Measurements from ENCODE around the gene TRAPPC14.
A peak's percentile ranks its signal among the peaks of the same experiment; 100 is the strongest.
"Not testable (repeated sequence)": the region's sequence is repeated elsewhere in the genome, so short reads cannot be mapped to it uniquely, and the experiment has no call there.

Gene TRAPPC14, protein sequence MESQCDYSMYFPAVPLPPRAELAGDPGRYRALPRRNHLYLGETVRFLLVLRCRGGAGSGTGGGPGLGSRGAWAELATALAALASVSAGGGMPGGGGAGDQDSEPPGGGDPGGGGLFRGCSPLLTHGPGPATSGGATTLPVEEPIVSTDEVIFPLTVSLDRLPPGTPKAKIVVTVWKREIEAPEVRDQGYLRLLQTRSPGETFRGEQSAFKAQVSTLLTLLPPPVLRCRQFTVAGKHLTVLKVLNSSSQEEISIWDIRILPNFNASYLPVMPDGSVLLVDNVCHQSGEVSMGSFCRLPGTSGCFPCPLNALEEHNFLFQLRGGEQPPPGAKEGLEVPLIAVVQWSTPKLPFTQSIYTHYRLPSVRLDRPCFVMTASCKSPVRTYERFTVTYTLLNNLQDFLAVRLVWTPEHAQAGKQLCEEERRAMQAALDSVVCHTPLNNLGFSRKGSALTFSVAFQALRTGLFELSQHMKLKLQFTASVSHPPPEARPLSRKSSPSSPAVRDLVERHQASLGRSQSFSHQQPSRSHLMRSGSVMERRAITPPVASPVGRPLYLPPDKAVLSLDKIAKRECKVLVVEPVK

DNA sequence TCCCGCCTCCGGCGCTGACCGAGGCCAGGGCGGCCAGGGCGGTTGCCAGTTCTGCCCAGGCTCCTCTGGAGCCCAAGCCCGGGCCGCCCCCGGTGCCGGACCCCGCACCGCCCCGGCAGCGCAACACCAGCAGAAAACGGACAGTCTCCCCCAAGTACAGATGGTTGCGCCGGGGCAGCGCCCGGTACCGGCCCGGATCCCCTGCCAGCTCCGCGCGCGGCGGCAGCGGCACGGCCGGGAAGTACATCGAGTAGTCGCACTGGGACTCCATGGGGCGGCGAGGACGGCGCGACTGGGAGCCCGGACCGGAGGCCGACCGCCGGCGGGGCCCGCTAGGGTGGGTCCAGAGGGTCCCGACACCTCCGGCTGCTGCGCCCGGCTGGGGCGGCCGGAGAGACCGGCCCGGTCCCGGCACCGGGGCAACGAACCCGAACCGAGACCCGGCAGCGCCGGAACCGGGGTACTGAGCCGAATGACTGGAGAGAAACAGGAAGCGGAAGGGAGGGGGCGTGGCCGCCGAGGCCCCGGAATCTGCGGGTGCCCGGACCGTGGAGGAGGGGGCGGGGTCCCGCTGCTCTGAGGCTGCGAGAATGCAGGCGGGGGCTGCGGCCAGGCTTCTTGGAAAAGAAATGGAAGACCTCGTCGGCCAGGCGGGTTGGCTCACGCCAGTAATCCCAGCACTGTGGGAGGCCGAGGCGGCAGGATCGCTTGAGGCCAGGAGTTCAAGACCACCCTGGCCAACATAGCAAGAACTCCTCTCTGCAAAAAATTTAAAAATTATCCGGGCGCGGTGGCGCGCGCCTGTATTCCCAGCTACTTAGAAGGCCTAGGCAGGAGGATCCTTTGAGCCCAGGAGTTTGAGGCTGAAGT, at the start of gene TRAPPC14:
TRAPPC14 (minus strand) TSS at position 495 of the 870 bp plus-strand sequence; CDS start at position 271, 224 bp downstream.
- DNase-seq, result peak; percentile 77 to 91 (median 85)

DNA sequence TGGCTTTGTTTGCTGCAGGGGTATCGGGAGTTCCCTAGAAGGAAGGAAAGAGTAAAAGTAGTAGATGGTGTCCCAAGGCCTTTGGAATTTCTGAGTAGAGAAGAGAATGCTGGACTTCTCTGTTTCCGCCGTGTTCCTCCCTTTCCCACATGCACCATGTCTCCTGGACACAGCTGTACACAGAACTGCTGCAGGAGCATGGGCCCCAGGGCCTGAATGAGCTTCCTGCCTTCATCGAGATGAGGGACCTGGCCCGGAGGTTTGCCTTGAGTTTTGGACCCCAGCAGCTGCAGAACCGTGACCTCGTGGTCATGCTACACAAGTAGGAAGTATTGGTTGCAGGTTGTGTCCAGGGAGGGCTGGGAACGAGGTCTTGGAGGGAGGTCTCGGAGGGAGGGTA, 45.9 kb upstream of the TRAPPC14 start:
- no peak for DNase-seq

DNA sequence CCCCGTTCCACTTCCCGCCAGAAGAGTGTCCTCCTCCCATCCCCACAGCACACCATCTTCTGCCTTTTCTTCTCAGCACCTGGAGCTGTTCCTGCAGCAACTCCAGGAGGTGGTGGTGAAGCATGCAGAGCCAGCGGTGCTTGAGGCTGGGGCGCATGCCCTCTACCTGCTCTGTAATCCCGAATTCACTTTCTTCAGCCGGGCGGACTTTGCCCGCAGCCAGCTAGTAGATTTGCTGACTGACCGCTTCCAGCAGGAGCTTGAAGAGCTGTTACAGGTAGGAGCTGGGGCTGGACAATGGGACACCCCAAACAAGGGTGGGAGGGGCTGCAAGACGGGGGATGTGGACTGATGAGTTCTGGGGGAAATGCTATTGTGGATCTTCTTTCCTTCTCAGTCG, 42.2 kb upstream of the TRAPPC14 start:
- no peak for DNase-seq

DNA sequence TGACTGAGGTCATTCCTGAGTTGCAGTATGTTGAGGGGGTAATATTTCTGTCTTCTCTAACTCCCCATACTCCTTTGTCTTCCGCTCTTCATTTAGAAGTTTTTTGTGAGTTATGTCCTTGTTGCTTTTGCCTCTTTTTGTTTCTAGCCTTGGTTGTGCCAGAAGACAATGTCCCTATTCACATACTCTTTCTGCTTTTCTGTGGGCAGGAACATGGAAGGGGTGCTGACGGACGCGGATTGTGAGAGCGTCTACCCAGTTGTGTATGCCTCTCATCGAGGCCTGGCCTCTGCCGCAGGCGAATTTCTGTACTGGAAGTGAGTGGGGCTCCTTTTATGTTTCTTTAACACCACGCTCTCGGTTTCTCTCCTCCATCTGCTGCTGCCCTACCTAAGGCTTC, 39.7 kb upstream of the TRAPPC14 start:
- DNase-seq, result no peak

DNA sequence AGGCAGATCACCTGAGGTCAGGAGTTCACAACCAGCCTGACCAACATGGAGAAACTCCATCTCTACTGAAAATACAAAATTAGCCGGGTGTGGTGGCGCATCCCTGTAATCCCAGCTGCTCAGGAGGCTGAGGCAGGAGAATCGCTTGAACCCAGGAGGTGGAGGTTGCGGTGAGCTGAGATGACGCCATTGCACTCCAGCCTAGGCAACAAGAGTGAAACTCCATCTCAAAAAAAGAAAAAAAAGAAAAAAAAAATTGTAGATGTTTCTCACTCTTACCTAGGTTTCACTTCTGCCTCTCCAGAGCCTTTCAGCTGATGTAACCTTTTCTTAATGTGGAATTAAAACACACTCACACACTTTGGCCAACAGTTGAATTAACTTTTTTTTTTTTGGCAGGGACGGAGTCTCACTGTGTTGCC, 37.4 kb upstream of the TRAPPC14 start:
- not testable (repeated sequence) for DNase-seq

DNA sequence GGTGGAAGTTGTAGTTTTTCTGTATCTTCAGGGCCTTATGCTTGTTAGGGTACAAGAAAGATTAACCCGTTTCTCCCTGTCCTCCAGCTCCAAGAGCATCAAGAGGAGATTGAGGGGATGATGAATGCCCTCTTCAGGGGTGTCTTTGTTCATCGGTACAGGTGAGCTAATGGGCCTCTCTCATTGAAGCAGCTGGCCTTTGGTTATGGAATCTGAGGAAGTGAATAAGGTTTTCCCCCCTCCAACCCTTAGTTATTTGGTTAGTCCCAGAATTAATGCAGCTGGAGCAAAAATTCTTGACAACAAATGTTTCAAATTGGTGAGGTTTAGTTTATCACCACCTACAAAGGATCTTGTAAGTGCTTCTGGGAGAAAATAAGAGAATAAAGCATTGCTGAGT, 36.7 kb upstream of the TRAPPC14 start:
- DNase-seq, result no peak

DNA sequence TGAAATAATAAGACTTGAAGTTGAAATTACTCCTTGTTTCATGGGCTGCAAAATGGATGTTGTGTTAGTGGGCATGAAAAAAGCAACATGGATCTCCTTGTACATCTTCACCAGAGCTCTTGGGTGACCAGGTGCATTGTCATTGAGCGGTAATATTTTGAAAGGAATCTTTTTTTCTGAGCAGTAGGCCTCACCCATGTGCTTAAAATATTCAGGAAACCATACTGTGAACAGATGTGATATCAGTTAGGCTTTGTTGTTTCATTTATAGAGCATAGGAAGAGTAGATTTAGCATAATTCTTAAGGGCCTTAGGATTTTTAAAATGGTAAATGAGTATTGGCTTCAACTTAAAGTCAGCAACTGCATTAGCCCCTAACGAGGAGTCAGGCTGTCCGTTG, 34.4 kb upstream of the TRAPPC14 start:
- no peak for DNase-seq

DNA sequence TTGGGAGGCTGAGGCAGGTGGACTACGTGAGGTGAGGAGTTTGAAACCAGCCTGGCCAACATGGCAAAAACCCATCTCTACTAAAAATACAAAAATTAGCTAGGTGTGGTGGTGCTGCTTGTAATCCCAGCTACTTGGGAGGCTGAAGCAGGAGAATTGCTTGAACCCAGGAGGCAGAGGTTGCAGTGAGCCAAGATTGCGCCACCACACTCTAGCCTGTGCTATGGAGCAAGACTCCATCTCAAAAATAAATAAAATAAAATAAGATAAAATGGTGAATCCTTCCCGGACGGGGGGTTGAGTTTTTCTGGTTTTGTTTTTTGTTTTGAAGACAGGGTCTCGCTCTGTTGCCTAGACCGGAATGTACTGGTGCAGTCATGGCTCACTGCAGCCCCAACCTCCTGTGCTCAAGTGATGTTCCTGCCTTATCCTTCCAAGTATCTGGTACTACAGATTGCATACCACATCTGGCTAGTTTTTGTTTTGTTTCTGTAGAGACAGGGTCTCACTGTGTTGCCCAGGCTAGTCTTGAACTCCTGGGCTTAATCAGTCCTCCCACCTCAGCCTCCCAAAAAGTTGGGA, 33.8 kb upstream of the TRAPPC14 start:
- DNase-seq, result not testable (repeated sequence)

DNA sequence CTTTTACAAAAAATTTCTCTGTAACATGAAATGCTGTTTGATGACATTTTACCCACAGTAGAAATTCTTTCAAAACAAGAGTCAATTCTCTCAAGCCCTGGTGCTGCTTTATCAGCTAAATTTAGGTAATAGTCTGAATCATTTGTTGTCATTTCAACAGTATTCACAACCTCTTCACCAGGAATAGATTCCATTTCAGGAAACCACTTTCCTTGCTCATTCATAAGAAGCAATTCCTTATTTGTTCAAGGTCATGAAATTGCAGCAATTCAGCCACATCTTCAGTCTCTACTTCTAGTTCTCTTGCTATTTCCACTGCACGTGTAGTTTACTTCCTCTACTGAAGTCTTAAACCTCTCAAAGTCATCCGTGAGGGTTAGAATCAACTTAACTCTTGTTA, 33.3 kb upstream of the TRAPPC14 start:
- no peak for DNase-seq

DNA sequence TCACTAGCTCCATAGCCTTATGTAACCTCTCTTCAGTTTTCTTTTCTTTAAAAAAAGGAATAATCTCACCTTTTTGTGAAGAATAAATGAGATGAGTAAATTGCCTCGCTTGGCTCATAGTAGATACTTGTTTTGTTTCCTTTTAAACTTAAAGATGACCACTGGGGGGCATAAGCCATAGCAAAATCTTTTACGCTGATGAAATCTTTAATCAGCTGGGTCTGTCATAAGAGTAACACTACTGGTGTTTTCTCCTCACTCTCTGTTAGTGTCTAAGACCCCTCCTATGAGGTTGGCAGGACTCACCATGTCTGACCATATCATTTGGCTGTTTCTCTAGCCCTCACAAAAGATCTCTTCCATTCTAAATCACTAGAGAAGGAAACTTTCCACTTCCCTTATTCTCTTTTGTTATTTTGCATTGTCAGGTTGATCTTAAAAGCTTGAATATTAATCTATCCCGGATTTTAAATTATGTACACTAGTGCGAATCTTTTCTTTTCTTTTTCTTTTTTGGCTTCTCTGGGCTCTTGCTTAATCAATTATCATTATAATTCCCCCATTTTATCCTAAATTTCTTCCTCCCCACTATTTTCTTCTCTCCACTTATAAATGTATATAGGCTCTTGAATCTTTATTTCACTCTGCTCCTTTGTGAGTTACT, 31.7 kb upstream of the TRAPPC14 start:
- DNase-seq, result no peak

DNA sequence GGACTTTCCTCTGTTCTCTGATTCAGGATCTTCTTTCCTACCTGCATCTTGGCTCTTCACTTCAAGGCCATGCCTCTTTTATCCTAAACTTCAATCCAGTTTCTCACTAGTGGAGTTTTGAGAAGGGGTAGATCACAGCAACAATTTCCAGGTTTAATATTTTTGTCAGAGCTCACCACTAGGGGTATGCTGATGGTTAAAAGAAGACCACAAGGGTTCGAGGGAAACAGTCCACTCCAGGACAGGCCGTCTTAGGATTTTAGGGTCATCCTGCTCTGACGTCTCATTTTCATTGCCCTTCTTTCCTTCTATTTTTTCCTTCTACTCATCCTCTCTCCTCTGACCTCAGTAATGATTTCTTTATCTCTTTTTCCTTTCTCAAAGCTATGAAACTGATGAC, 30.5 kb upstream of the TRAPPC14 start:
- DNase-seq, result no peak

DNA sequence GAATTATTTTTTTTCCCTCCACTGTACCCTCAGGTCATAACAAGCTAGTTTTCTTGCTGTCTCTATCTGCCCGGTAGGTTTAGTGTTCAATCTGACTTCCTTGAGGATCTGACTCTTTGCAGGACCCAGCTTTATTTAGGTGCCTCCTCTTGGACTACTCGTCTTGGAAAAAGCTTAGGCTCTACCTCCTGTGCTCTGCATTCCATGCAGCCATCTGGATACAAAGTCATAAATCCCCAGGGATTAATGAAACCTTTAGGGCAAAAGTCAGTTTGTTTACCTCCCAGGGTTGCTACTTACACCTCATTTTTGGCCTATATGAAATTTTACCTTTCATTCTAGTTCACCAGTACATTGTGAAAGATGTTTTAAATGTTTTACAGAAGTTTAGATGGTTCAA, 27.2 kb upstream of the TRAPPC14 start:
- DNase-seq, result no peak

DNA sequence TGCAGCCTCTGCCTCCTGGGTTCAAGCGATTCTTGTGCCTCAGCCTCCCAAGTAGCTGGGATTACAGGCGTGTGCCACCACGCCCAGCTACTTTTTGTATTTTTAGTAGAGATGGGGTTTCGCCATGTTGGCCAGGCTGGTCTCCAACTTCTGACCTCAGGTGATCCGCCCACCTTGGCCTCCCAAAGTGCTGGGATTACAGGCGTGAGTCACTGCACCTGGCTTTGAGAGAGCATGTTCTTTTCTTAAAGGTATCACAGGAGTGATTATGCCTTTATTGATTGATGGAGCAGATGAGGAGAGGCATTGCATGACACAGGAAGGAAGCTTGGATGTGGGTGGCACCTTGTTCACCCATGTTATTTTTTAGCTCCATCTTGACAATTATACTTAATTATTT, 24.6 kb upstream of the TRAPPC14 start:
- not testable (repeated sequence) for DNase-seq

DNA sequence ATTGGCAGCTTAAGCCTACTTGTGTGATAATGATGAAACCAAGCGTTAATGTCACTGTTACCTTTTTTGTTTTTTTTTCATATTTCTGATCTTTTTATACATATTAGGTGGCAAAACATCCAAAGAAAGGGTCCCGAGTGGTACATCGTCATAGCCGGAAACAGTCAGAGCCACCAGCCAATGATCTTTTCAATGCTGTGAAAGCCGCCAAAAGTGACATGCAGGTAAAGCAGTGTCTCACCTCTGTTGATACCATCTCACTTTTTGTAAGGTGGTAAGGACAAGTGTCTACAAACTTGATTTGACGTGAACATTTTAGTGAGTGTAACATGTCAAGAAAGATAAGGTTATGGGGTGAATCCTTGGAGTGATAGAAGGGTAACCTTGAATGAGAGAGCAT, 24.1 kb upstream of the TRAPPC14 start:
- DNase-seq, result not testable (repeated sequence)

DNA sequence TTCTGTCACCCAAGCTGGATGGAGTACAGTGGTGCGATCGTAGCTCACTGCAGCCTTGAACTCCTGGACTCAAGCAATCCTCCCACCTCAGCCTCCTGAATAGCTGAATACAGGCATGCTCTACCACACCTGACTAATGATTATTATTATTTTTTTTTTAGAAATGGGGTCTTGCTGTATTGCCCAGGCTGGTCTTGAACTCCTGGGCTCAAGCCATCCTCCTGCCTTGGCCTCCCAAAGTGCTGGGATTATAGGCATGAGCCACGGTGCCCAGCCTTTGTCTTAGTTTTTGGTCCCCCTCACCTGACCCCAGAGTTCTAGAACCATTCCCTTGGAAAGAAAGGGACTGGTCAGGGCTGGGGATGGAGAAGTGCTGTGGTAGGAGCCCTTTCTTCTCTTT, 21.6 kb upstream of the TRAPPC14 start:
- DNase-seq, result not testable (repeated sequence)

DNA sequence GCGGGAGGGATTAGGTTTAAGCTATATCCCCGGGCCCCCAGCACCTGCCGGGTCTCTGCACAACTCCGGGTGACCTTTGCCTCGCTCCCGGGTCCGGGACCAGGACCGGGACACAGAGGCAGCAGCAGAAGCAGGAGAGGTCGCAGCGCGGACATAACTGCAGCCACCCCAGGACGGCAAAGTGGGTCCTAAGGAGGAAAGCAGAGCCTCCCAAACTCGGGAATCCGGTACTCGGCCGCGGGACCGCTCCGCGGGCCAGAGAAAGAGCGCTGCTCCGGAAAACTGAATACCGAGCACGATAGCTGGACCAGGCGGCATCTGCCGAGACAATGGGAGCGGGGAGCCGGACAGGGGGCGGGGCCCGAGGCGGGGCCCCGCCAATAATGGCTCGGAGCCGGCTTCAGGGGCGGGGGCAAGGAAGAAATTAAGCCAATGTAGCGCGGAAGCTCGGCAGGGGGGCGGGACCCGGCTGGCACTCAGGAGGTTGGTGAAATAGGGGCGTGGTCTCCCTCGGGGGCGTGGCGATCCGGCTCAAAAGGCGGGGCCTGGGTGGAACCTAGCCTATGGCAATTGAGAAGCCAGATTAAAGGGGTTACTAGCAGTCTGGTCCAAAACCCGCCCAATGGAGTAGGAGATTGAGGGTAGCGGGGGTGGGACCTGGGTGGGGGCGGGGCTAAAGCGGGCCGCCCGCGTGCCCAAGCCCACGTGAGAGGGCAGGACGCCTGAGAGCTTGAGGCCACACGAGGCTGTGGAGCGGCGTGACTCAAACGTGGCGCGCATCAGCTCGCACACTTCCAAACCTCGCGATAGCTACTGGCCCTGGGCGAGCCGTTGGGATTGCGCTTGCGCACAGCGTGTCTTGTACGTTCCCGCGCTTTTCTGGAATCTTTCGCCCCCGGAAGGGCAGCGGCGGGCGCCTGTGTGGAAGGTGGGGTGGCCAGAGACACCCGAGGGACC, 18.8 kb upstream of the TRAPPC14 start, which contains the start of the genes GPC2 and STAG3:
GPC2 (minus strand) TSS at position 337 of the 957 bp plus-strand sequence; CDS start at position 155, 182 bp downstream.
STAG3 (plus strand) TSS at position 874 of the 957 bp plus-strand sequence. CDS start 2,639 bp downstream, outside the sequence.
- peak; percentile 89 to 97 (median 94) for DNase-seq

DNA sequence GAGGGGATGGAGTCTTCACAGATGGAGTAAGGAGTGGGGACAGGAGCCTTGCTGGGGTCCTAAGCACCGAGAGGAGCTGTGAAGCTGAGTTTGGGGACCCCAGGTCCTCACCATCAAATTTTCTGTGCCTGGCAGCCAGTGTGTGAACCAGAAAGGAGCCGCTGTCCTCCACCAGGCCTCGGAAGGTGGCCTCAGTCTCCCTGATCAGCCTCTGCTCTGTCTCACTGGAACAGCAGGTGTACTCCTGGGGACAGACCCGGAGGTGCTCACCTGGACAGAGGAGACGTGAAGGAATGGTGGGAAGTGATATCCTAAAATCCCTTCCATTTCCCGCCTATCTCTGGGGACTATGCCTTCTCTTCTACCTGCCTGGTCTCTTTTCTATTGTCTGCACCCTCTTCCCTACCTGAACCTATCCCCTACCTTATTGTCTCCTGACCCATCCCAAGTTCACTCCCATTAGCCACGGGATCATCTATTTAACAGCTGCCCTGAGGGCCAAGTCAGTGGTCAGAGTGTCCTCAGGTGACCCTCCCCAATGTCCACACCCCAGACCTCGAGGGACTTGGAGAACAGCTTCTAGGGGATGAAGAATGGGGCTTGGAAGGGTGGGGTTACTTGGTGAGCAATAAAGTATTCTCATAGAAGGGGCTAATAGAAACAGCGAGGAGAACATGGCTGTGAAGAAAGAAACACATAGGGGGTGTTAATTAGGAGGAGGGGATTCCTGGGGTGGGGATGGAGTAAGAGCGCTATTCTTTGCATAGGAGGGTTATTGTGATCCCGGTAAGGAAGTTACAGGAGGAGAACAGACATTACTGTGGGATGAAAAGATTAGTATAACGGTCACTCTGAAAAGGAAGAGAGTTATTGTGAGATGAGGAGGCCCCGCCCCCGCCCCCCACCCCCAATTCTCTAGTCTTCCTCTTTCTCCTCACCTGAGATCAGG, 17.8 kb upstream of the TRAPPC14 start:
- no peak for DNase-seq

DNA sequence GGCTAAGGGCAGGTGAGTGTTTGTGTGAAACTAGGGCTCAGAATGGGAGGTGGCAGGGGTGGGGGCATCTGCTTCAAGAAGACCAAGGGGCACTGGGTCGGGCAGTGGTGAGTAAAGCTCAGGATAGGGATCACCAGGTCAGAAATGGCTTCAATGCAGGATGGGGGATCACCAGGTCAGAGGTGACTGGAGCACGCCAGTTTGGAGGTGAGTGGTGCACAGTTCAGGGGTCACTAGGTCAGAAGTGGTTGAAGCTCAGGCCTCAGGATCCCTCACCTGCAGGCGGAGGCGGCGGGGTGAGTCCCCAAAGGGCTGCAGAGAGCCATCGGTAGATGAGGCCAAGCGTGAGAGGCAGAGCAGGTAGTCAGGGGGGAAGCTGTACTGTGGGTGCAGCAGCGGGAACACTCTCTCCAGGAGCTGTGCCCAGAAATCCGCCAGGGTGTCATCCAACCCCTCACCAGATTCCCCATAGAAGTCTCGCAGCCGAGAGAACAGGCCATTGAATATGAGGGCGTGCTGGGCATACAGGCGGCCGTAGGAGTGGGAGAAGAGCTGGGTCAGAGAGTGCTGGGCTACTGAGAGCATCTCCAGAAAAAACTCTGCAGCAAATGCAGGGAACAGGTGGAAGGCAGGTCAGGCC, 16.9 kb upstream of the TRAPPC14 start:
- DNase-seq, result no peak

DNA sequence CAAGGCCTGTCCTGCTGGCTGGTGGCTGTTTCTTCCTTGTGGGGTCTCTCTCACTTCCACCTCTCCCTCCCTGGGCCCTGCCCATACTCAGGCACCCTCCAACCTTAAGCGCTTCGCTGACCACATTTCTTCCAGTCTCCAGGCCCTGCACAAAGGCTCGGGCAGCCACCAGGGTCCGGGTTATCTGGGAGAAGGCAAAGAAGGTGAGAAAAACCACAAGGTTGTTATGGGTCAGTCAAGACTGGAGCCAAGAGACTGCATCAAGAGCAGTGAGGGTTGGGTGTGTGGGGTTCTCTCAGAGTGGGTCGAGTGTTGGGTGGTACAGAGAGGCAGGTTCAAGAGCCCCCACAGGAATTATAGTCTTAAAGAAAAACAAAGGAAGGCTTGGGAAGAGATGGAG, 16.1 kb upstream of the TRAPPC14 start:
- DNase-seq, result no peak
